ENCODE data around the gene PPP6R1. TPM values are rescaled to one million over a fixed set of nuclear protein-coding genes. Genes with fewer than 3 reads are reported as not detected.
A peak's percentile ranks its signal among the peaks of the same experiment; 100 is the strongest.

The PPP6R1 gene
- total RNA-seq, 1 donor from 2014 or later: 82.3 TPM

- Mint-ChIP-seq H3K27me3 (ENCODE audit: unreplicated experiment) (peaks cover 11% of the 10 kb centered on the region), H3K27ac (ENCODE audit: unreplicated experiment) (no peak overlapping the region), H3K4me3 (ENCODE audit: unreplicated experiment) (peak overlapping the region; percentile 25), H3K36me3 (ENCODE audit: unreplicated experiment) (no peaks in the 10 kb centered on the region), H3K9me3 (ENCODE audit: unreplicated experiment) (peaks cover 9% of the 10 kb centered on the region), H3K4me1 (ENCODE audit: low read depth, unreplicated experiment) (peaks cover 54% of the 10 kb centered on the region)
- no peak for DNase-seq
- TF ChIP-seq, protein P1, sequence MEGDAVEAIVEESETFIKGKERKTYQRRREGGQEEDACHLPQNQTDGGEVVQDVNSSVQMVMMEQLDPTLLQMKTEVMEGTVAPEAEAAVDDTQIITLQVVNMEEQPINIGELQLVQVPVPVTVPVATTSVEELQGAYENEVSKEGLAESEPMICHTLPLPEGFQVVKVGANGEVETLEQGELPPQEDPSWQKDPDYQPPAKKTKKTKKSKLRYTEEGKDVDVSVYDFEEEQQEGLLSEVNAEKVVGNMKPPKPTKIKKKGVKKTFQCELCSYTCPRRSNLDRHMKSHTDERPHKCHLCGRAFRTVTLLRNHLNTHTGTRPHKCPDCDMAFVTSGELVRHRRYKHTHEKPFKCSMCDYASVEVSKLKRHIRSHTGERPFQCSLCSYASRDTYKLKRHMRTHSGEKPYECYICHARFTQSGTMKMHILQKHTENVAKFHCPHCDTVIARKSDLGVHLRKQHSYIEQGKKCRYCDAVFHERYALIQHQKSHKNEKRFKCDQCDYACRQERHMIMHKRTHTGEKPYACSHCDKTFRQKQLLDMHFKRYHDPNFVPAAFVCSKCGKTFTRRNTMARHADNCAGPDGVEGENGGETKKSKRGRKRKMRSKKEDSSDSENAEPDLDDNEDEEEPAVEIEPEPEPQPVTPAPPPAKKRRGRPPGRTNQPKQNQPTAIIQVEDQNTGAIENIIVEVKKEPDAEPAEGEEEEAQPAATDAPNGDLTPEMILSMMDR (IDR thresholded peaks at IDR 0.05; ENCODE audit: partially characterized antibody, unreplicated experiment): no peak
Measured at GRCh38 chr19:55251341-55252081, 7.3 kb downstream of the PPP6R1 start.

- peak overlapping the region; percentile 36 for H3K27ac Mint-ChIP-seq (ENCODE audit: unreplicated experiment)
- peaks cover 44% of the 10 kb centered on the region for H3K4me1 Mint-ChIP-seq (ENCODE audit: low read depth, unreplicated experiment)
- peaks cover 11% of the 10 kb centered on the region for H3K27me3 Mint-ChIP-seq (ENCODE audit: unreplicated experiment)
- peak overlapping the region; percentile 45 for H3K4me3 Mint-ChIP-seq (ENCODE audit: unreplicated experiment)
- no peaks in the 10 kb centered on the region for H3K36me3 Mint-ChIP-seq (ENCODE audit: unreplicated experiment)
- DNase-seq: no peak
- peaks cover 5% of the 10 kb centered on the region for H3K9me3 Mint-ChIP-seq (ENCODE audit: unreplicated experiment)
- TF ChIP-seq, protein P1 (IDR thresholded peaks at IDR 0.05; ENCODE audit: partially characterized antibody, unreplicated experiment): no peak
Measured at GRCh38 chr19:55250262-55251036, 8.4 kb downstream of the PPP6R1 start.

DNA sequence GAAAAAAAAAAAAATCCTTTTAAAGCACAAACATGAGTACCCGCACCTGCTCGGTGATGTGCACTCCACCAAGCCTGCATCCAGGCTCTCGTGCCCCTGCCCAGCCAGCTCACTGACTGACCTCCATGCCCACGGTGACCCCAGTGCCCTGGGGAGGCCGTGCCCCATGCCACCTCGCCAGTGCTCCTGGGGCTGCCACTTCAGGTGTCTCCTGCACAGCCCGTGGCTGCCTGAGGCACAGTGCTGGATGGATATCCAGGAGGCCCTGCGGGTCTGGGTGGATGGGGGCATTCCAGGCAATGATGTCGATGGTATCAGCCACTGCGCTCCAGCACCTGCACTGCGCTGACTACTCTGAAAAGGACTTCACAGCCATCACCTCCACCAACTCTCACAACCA is 9.0 kb downstream of the PPP6R1 start:
- no peak overlapping the region for H3K4me3 Mint-ChIP-seq (ENCODE audit: unreplicated experiment)
- H3K27ac Mint-ChIP-seq (ENCODE audit: unreplicated experiment): no peak overlapping the region
- no peak for DNase-seq
- no peaks in the 10 kb centered on the region for H3K36me3 Mint-ChIP-seq (ENCODE audit: unreplicated experiment)
- H3K27me3 Mint-ChIP-seq (ENCODE audit: unreplicated experiment): peaks cover 11% of the 10 kb centered on the region
- H3K4me1 Mint-ChIP-seq (ENCODE audit: low read depth, unreplicated experiment): peaks cover 44% of the 10 kb centered on the region
- peaks cover 5% of the 10 kb centered on the region for H3K9me3 Mint-ChIP-seq (ENCODE audit: unreplicated experiment)
- TF ChIP-seq, protein P1 (IDR thresholded peaks at IDR 0.05; ENCODE audit: partially characterized antibody, unreplicated experiment): no peak

DNA sequence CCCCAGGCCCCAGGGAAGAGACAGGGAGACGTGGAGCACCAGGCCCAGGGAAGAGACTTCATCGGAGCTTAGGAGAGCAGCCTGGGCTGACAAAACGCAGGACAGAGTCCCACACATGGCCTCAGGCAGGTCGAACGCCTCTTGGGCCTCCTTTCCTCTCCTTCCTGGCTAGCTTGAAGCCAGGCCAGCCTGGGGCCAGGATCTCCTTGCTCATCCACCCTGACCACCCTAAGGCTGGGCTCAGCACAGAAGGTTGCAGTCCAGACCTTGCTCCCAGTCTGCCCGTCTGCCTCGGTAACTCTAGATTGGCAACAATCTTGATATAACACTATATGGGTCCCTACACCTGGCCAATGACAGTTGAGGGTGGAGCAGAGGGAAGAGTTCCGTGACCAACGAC is 10.1 kb downstream of the PPP6R1 start:
- TF ChIP-seq, protein P1 (IDR thresholded peaks at IDR 0.05; ENCODE audit: partially characterized antibody, unreplicated experiment): no peak
- H3K27me3 Mint-ChIP-seq (ENCODE audit: unreplicated experiment): peaks cover 13% of the 10 kb centered on the region
- peak overlapping the region; percentile 77 for H3K27ac Mint-ChIP-seq (ENCODE audit: unreplicated experiment)
- peak overlapping the region; percentile 49 for H3K4me3 Mint-ChIP-seq (ENCODE audit: unreplicated experiment)
- H3K9me3 Mint-ChIP-seq (ENCODE audit: unreplicated experiment): peaks cover 5% of the 10 kb centered on the region
- H3K36me3 Mint-ChIP-seq (ENCODE audit: unreplicated experiment): no peaks in the 10 kb centered on the region
- DNase-seq: no peak
- peaks cover 34% of the 10 kb centered on the region for H3K4me1 Mint-ChIP-seq (ENCODE audit: low read depth, unreplicated experiment)

Data from glutamatergic neuron (in vitro differentiated cells).